Heart left ventricle (tissue), 16 donors: Measurements from ENCODE around the gene PSMG1. TPM values are rescaled to one million over a fixed set of nuclear protein-coding genes. Genes with fewer than 3 reads are reported as not detected.

Source experiments
- ATAC-seq, 4 donors: fragments of 200-7000 bp; cut with Tn5 transposase; one replicate each; pipeline ENCODE4 v1.9.1; 2020 to 2022; ENCODE audit warnings: moderate library complexity in 4 of 4, mild to moderate bottlenecking in 3 of 4, moderate number of reproducible peaks in 1 of 4
- DNase-seq, 5 donors: peaks; one replicate each; pipeline ENCODE4 v3.0.0-alpha.2; 2020
- H3K27ac ChIP-seq, 12 donors: fragments of 200-600 bp; sonication (generic) in 4 of 12; one replicate each; pipeline versions ENCODE4 v1.5.0 to v1.8.0; 2016 to 2022; ENCODE audit warnings: mild to moderate bottlenecking in 2 of 12
- H3K27me3 ChIP-seq, 9 donors: fragments of 200-600 bp; sonication (generic) in 2 of 9; one replicate each; pipeline versions ENCODE4 v1.5.1 to v1.8.0; 2016 to 2022; ENCODE audit warnings: mild to moderate bottlenecking in 3 of 9
- H3K36me3 ChIP-seq, 9 donors: fragments of 200-600 bp; sonication (generic) in 2 of 9; one replicate each; pipeline versions ENCODE4 v1.5.0 to v1.8.0; 2018 to 2022; ENCODE audit warnings: mild to moderate bottlenecking in 2 of 9
- H3K4me1 ChIP-seq, 12 donors: fragments of 200-600 bp; sonication (generic) in 4 of 12; one replicate each; pipeline versions ENCODE4 v1.5.0 to v1.8.0; 2016 to 2022; ENCODE audit warnings: mild to moderate bottlenecking in 3 of 12
- H3K4me3 ChIP-seq, 12 donors: fragments of 200-600 bp; sonication (generic) in 4 of 12; one replicate each; pipeline versions ENCODE4 v1.5.0 to v1.8.0; 2017 to 2022; ENCODE audit warnings: mild to moderate bottlenecking in 9 of 12, moderate library complexity in 4 of 12
- H3K9me3 ChIP-seq, 12 donors: fragments of 200-600 bp; sonication (generic) in 4 of 12; one replicate each; pipeline versions ENCODE4 v1.5.0 to v1.8.0; 2016 to 2022; ENCODE audit warnings: mild to moderate bottlenecking in 1 of 12
- POLR2A ChIP-seq, 2 donors: fragments of 450-650 bp; IDR thresholded peaks; one replicate each; pipeline ENCODE4 v1.6.1; 2017; ENCODE audit warnings: antibody characterized with exemption in 2 of 2, mild to moderate bottlenecking in 2 of 2, moderate library complexity in 2 of 2
- WGBS, 4 donors: extraction: QIAGEN DNeasy Blood & Tissue Kit in 2 of 4; methylation state at CpG; one replicate each; pipeline versions ENCODE4 v1.1.5 to v1.1.7; 2013 to 2018; 5-methylcytosine and 5-hydroxymethylcytosine counted together
- intact Hi-C, 10 donors: fragments of 100-400 bp; cut with DNase I; formaldehyde crosslinking; loops; one replicate each; pipeline versions ENCODE4 v1.11.1 to v1.14.2; 2022
- polyA plus RNA-seq, 2 donors: library from polyadenylated mRNA; stranded (reverse); fragments of 200-250 nt; gene quantifications; one replicate each; pipeline ENCODE4 v1.2.3, GENCODE V29; 2013
- total RNA-seq, 9 donors: library from RNA; depleted of rRNA in 2 of 9; stranded (reverse); fragments of >200 nt in 2 of 9; fragmentation: NEBNext Ultra II Directional in 3 of 9; extraction: Animal tissue kit (Norgen Biotek cat#: 25700) in 3 of 9; gene quantifications; one replicate each; pipeline versions ENCODE4 v1.1.0 to v1.2.4, GENCODE V29; 2016 to 2023
- TF ChIP-seq, protein P1 (sequence below), 12 donors: fragments of 200-600 bp; sonication (generic) in 4 of 12; IDR thresholded peaks; one replicate each; pipeline versions ENCODE4 v1.5.0 to v1.8.0; 2018 to 2022; ENCODE audit warnings: antibody characterized with exemption in 12 of 12, mild to moderate bottlenecking in 5 of 12
- donor health status: ischemic (EF 13 %, LVEDD 7.1; RV severe dilation, severe dysfunction).
- donor health status: healthy with polysubstance abuse.
- donor health status: DM: no; HTN: yes; CAD: no.
- donor health status: DM: no; HTN: no; CAD: no.
- donor health status: ischemic (EF 25% LVEDD 6.9; RV normal size, moderate dysfunction).
- donor health status: ischemic (EF 25% LVEDD 5.7; RV mildly dilated, moderate dysfunction).
- donor health status: healthy.
- donor health status: DM: yes; HTN: yes; CAD: no.
- donor health status: ischemic (EF 35%, LVEDD 5.7; RV mildly dilated, moderate dysfunction).
- donor health status: nonischemic (EF 11% LVEDD 7.7; RV severe dilation, severe dysfunction).
- donor health status: DM: yes; HTN: yes; CAD: no.
- donor health status: PGD.
- donor health status: ischemic (EF 29% LVEDD 5.4; RV normal size, mild dysfunction).
- donor health status: nonischemic (EF 23%, LVEDD 6.1; RV moderate dilation, normal function).

Gene PSMG1
- total and polyA plus RNA-seq, 11 donors = 12.0 to 35.2 (median 26.7) TPM

DNA sequence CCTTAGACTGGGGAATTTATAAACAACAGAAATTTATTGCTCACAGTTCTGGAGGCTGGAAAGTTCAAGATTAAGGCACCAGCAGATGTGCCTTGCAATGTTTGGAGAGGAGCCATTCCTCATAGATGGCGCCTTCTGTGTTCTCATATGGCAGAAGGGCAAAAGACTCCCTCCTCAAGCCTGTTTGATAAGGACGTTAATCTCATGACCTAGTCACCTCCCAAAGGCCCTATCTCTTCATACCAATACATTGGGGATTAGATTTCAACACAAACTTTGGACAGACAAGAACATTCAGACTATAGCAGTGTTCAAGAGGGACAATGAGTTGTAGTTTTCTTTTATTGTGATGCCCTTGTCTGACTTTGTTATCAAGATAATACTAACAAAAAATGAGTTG is 34.3 kb downstream of the PSMG1 start:
- H3K27me3 ChIP-seq = no peaks in the 10 kb centered on the region
- peaks cover 0 to 16% (median 0%) of the 10 kb centered on the region in 12 donors for H3K9me3 ChIP-seq
- H3K36me3 ChIP-seq = no peaks in the 10 kb centered on the region
- intact Hi-C loops = no loop called here
- H3K4me3 ChIP-seq = no peak overlapping the region
- H3K4me1 ChIP-seq = no peaks in the 10 kb centered on the region
- WGBS, 4 donors = 48 to 71% (median 54%) methylated on average over 2 of the region's 2 CpGs
- H3K27ac ChIP-seq = no peak overlapping the region
- DNase-seq (no peak), ATAC-seq (no peak)
- no peak for TF ChIP-seq POLR2A (IDR thresholded peaks at IDR 0.05)
- TF ChIP-seq, protein P1, sequence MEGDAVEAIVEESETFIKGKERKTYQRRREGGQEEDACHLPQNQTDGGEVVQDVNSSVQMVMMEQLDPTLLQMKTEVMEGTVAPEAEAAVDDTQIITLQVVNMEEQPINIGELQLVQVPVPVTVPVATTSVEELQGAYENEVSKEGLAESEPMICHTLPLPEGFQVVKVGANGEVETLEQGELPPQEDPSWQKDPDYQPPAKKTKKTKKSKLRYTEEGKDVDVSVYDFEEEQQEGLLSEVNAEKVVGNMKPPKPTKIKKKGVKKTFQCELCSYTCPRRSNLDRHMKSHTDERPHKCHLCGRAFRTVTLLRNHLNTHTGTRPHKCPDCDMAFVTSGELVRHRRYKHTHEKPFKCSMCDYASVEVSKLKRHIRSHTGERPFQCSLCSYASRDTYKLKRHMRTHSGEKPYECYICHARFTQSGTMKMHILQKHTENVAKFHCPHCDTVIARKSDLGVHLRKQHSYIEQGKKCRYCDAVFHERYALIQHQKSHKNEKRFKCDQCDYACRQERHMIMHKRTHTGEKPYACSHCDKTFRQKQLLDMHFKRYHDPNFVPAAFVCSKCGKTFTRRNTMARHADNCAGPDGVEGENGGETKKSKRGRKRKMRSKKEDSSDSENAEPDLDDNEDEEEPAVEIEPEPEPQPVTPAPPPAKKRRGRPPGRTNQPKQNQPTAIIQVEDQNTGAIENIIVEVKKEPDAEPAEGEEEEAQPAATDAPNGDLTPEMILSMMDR (IDR thresholded peaks at IDR 0.05) = no peak

DNA sequence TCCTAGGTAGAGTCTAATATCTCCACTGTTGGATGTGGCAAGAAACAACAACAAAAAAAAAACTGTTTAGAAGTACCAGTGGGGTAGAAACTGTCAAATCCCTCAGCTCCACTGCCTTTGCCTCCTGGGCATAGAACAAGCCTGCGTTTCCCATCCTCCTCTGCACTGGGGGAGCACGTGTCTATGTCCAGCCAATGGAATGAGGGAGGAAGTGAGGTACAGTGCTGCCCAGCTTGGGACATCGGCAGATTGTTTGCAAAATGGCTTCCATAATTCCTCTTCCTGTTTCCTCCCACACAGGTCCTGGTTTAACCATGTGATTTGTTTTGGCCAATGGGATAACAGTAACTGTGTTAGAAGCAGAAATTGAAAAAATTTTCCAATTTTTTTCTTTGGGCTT is 39.1 kb downstream of the PSMG1 start:
- H3K27ac ChIP-seq = no peak overlapping the region
- no peak overlapping the region for H3K4me3 ChIP-seq
- no peaks in the 10 kb centered on the region for H3K4me1 ChIP-seq
- no peak for ATAC-seq
- no peak for DNase-seq
- WGBS, 4 donors = 79 to 89% (median 85%) methylated on average over 3 of the region's 3 CpGs
- no peak for TF ChIP-seq POLR2A (IDR thresholded peaks at IDR 0.05)
- TF ChIP-seq, protein P1 (IDR thresholded peaks at IDR 0.05) = no peak
- H3K36me3 ChIP-seq = no peaks in the 10 kb centered on the region
- peaks cover 0 to 16% (median 0%) of the 10 kb centered on the region in 12 donors for H3K9me3 ChIP-seq
- H3K27me3 ChIP-seq = no peaks in the 10 kb centered on the region
- intact Hi-C loops = loop anchor here in 2 of 10 donors (5.0 kb wide), 2 partner anchors 342 to 637 kb away; no protein-coding TSS in a partner anchor

DNA sequence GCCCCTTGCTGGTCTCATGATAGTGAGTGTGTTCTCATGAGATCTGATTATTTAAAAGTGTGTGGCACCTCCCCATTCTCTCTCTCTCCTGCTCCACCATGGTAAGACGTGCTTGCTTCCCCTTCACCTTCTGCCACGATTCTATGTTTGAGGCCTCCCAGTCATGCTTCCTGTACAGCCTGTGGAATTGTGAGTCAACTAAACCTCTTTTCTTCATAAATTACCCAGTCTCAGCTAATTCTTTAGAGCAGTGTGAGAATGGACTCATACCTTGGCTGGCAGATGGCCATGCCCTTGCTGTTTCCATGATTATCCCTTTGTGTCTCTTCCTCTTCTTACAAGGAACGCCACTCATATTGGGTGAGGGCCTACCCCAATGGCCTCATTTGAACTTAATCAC is 40.3 kb downstream of the PSMG1 start:
- ATAC-seq (no peak), DNase-seq (no peak)
- Histone ChIP-seq H3K27ac (no peak overlapping the region), H3K4me1 (peaks cover 0 to 1% (median 0%) of the 10 kb centered on the region in 12 donors), H3K36me3 (no peaks in the 10 kb centered on the region), H3K4me3 (no peak overlapping the region), H3K27me3 (no peaks in the 10 kb centered on the region), H3K9me3 (peaks cover 0 to 16% (median 0%) of the 10 kb centered on the region in 12 donors)
- TF ChIP-seq POLR2A (IDR thresholded peaks at IDR 0.05) = no peak
- TF ChIP-seq, protein P1 (IDR thresholded peaks at IDR 0.05) = no peak
- WGBS, 4 donors = 92 to 95% (median 93%) methylated on average over 3 of the region's 3 CpGs
- intact Hi-C loops = loop anchor here in 2 of 10 donors (5.0 kb wide), 2 partner anchors 341 to 636 kb away; no protein-coding TSS in a partner anchor

DNA sequence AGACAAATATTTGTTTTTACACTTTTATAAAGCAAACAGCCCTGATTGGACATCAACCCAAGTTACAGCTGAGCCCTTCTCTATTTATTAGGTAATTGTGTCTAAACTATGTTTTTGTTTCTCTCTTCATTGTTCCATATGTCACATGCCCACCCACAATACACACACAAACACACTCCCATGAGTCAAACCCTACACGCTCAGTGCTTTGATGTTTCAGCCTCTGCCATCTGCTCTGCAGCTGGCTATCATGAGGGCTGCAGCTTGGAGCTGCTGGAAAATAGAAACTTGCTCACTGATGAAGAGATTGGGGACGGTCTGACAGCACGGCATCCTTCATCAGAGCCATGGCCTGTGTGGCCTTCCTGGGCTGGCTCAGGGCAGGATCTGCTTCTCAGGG is 41.7 kb downstream of the PSMG1 start:
- peaks cover 0 to 11% (median 0%) of the 10 kb centered on the region in 12 donors for H3K4me1 ChIP-seq
- no peaks in the 10 kb centered on the region for H3K27me3 ChIP-seq
- no peak for DNase-seq
- ATAC-seq = no peak
- WGBS, 4 donors = 78 to 94% (median 84%) methylated on average over 3 of the region's 3 CpGs
- no peaks in the 10 kb centered on the region for H3K36me3 ChIP-seq
- no peak overlapping the region for H3K4me3 ChIP-seq
- H3K9me3 ChIP-seq = peaks cover 0 to 15% (median 0%) of the 10 kb centered on the region in 12 donors
- TF ChIP-seq, protein P1 (IDR thresholded peaks at IDR 0.05) = no peak
- no peak for TF ChIP-seq POLR2A (IDR thresholded peaks at IDR 0.05)
- intact Hi-C loops = loop anchor here in 2 of 10 donors (5.0 kb wide), 2 partner anchors 339 to 634 kb away; no protein-coding TSS in a partner anchor
- H3K27ac ChIP-seq = no peak overlapping the region
